ENCODE data around the gene BAHCC1. TPM values are rescaled to one million over a fixed set of nuclear protein-coding genes. Genes with fewer than 3 reads are reported as not detected.

BAHCC1 gene
- total RNA-seq, 1 experiment from 2014 or later: 9.6 TPM

DNA sequence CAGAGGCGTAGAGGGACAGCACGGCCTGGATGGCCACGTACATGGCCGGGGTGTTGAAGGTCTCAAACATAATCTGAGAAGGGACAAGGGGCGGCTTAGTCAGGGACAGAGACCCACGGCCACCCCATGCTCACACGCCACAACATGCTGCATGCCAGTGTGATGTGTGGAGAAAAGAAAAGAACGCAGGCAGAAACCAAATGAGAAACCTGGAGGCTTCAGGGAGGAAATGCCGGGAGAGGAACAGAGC lies 116.2 kb downstream of the BAHCC1 start:
- no peak for DNase-seq (ENCODE audit: low spot score)
- in situ Hi-C loops (cut with HindIII; ENCODE audit: low sequenced_read_pairs): loop anchor here (10.0 kb wide), 1 partner anchor 107 kb away; no protein-coding TSS in a partner anchor

DNA sequence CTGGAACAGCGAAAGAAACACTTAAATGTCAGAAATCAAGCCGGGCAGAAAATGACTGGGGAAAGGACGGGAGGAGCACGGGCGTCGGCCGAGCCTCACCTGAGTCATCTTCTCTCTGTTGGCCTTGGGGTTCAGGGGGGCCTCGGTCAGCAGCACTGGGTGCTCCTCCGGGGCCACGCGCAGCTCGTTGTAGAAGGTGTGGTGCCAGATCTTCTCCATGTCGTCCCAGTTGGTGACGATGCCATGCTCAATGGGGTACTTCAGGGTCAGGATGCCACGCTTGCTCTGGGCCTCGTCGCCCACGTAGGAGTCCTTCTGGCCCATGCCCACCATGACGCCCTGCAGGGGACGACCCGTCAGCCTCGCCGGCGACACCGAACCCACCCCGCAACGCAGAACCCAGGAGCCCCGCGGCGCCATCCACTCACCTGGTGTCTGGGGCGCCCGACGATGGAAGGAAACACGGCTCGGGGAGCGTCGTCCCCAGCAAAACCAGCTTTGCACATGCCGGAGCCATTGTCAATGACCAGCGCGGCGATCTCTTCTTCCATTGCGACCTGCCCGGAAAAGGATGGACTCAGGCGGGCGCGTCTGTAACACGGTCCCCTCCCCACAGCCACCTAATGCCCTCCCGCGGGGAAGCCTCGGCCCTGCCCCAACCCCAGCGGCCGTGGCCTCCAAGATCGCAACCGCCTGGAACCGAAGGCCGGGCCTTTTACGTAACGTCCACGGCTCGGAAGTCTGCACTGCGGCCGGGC lies 116.7 kb downstream of the BAHCC1 start:
- DNase-seq (ENCODE audit: low spot score): no peak
- in situ Hi-C loops (cut with HindIII; ENCODE audit: low sequenced_read_pairs): loop anchor here (10.0 kb wide), 1 partner anchor 107 kb away; no protein-coding TSS in a partner anchor

DNA sequence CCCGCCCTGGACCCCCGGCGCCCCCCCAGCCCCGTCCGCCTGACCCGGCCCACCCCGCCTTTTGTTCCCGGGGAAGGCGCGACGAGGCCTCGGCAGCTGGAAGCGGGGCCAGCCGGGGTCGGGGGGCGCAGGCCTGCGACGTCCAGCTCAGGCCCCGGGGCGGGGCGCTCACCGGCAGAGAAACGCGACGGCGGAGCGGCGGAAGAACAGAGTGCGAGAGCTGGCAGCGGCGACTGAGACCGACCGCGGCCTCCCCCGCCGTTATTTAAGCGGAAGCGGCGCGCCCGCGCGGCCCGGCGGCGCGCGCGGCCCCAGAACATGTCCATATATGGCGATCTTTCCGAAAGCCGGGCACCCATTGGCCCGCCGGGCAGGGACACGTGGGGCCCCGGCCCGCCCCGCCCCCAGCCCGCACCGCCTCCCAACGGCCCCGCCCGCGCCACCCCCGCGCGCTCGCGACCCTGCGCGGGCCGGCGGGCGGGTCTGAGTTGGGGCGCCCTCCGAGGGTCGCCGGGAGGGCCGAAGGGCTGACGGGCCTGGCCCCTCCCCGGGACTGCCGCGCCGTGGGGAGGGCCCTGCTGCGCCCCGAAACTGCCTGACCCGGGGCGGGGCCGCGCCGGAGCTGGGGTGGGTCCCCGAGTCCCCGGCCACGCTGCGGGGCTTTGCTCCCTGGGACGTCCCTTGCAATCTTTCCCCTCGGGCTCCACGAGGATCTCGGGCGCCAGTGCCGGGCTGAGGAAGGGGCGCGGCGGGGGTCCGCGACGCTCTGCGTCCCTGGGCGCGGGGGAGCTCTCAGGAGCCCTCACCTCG lies 117.5 kb downstream of the BAHCC1 start, which contains the start of gene ACTG1:
Gene ACTG1, minus strand, starts transcription at position 238 of the 810 bp plus-strand sequence. CDS start 445 bp downstream, outside the sequence.
- DNase-seq (ENCODE audit: low spot score): peak; percentile 92
- in situ Hi-C loops (cut with HindIII; ENCODE audit: low sequenced_read_pairs): loop anchor here (10.0 kb wide), 1 partner anchor 108 kb away; no protein-coding TSS in a partner anchor

DNA sequence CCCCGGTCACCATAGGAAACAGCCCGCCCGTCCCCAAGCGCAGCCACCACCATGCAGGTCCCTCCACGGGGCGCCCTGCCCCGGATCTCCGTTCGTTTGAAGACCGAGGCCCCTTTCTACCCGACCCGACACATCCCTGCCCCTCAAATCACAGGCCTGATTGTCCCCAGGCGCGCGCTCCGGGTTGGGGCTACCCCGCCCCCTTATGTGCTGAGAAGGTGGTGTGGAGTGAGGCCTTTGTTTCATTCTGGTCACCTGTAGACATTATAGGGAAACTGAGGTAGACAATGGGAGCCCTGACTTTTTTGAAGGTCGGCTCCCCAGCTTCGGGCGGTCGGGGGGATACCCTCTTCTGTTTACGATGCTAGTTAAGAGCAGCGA lies 118.1 kb downstream of the BAHCC1 start:
- peak; percentile 71 for DNase-seq (ENCODE audit: low spot score)
- in situ Hi-C loops (cut with HindIII; ENCODE audit: low sequenced_read_pairs): loop anchor here (10.0 kb wide), 1 partner anchor 109 kb away; no protein-coding TSS in a partner anchor

DNA sequence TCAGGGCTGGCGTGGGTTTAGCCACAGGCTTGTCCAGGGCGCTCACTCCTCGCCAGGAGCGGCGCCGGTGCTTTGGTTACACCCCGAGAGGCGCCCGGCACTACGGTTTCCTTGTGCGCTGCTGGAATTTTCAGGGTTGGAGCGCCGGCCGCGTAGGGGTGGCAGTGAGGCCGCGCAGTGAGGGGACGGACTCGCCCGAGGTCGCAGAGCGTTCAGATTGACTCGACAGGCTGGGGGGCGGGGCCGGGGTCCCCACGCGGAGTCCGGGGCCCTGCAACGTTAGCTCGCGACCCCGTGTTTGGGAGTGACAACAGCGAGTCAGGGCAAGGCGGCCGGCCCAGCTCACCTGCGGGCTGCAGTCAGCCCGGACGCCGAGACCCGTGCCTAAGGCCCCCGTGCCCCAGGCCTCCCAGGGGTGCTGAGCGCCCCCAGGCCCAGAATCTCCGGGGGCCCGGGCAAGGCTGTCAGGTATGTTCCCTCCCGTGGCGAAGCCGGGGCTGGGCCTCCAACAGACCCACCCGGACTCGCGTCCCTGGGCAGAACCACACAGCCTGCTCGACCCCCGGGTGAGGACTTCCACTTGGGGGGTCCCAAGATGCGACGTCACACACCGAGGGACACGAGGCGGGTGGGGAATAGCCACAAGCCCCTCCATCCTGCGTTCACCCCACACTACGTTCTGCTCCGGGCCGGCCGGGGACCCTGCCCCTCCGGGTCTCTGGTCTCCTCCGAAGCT lies 118.7 kb downstream of the BAHCC1 start:
- DNase-seq (ENCODE audit: low spot score): peak; percentile 66
- in situ Hi-C loops (cut with HindIII; ENCODE audit: low sequenced_read_pairs): loop anchor here (10.0 kb wide), 1 partner anchor 109 kb away; no protein-coding TSS in a partner anchor

DNA sequence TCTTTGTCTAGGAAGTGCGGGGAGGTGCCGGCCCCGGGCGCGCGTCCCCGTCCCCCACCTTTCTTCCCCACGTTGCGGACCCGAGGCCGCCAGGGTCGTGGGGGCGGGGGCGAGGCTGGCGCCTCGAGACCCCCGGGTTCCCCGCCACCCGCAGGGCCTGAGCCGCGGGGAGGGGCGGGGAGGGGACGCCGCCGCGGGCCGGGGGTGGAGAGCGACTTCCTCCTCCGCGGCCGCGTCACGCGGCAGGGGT lies 119.2 kb downstream of the BAHCC1 start:
- in situ Hi-C loops (cut with HindIII; ENCODE audit: low sequenced_read_pairs): loop anchor here (10.0 kb wide), 1 partner anchor 110 kb away; no protein-coding TSS in a partner anchor
- DNase-seq (ENCODE audit: low spot score): no peak

DNA sequence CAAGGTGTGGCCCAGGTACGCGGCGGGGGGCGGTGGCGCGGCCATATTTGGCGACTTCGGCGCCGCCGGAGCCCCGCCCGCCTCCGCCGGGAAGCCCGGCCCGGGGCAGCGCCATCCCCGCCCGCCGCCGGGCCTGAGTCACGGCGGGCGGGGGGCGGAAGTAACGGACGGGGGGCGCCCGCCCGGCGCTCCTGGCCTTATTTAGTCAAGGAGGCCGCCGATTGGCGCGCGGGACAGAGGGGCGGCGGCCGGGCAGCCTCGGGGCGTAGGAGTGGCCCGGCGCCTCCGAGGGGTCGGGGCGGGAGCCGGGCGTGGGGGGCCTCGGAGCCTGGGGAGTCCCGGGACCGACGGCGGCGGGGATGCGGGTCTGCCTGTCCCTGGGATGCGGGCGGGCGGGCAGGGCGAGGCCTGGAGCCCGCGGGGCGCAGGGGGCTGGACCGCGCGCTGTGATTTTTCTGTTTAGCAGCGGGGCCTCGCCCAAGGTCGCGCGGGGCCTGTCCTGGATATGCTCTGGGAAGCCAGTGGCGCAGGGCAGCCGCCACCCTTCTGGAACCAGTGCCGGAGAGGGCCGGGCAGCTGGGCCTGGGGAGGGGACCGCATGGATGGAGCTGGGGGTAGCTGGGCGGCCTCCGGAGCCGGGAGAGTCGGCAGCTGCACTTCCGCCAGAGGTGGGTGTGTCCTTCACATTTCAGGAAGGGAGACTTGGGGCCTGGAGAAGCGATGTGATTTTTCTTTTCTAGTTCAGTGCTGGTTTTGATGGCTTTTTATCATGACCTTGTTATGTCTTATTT lies 119.7 kb downstream of the BAHCC1 start:
- peak; percentile 50 for DNase-seq (ENCODE audit: low spot score)
- in situ Hi-C loops (cut with HindIII; ENCODE audit: low sequenced_read_pairs): loop anchor here (10.0 kb wide), 1 partner anchor 110 kb away; no protein-coding TSS in a partner anchor

DNA sequence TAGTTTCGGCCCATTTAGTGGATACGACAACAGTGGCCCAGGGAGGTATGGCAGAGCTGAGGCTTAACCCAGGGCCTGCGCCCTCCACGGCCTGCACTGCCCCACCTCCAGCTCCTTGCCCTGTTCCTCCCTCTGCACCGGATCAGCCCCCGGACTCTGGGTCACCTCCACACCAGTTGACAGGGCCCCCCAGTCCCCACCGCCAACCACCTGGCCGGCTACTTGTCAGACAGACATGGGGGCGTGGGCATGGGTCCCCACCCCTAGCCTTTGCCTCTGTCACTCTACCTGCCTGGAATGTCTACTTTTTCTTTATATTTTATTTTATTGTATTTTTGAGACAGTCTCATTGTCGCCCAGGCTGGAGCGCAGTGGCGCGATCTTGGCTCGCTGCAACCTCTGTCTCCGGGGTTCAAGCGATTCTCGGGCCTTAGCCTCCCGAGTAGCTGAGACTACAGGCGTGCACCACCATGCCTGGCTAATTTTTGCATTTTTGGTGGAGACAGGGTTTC lies 120.3 kb downstream of the BAHCC1 start:
- no peak for DNase-seq (ENCODE audit: low spot score)
- in situ Hi-C loops (cut with HindIII; ENCODE audit: low sequenced_read_pairs): loop anchor here (10.0 kb wide), 1 partner anchor 111 kb away; no protein-coding TSS in a partner anchor

Other genes with a start within 250 kb of the BAHCC1 start
- gene PVALEF, start 229.9 kb upstream of the BAHCC1 start, total RNA-seq (2014; rRNA removed; shearing (Covaris generic)): not detected in 2 replicates
- 7.5 and 19.0 TPM in 2 replicates for gene AATK, start 229.2 kb upstream of the BAHCC1 start, total RNA-seq (2014; rRNA removed; shearing (Covaris generic))
- gene CEP131, start 172.5 kb upstream of the BAHCC1 start, total RNA-seq (2014; rRNA removed; shearing (Covaris generic)): 24.5 and 42.0 TPM in 2 replicates
- 14.4 and 18.1 TPM in 2 replicates for gene TEPSIN, start 156.4 kb upstream of the BAHCC1 start, total RNA-seq (2014; rRNA removed; shearing (Covaris generic))
- gene NDUFAF8, start 156.1 kb upstream of the BAHCC1 start, total RNA-seq (2014; rRNA removed; shearing (Covaris generic)): 151 and 156 TPM in 2 replicates
- 76.9 and 90.6 TPM in 2 replicates for gene SLC38A10, start 100.2 kb upstream of the BAHCC1 start, total RNA-seq (2014; rRNA removed; shearing (Covaris generic))
- 5,595 and 6,819 TPM in 2 replicates for gene ACTG1, start 117.3 kb downstream of the BAHCC1 start, total RNA-seq (2014; rRNA removed; shearing (Covaris generic))
- 0.80 and 1.4 TPM in 2 replicates for gene FSCN2, start 132.9 kb downstream of the BAHCC1 start, total RNA-seq (2014; rRNA removed; shearing (Covaris generic))
- gene FAAP100, start 156.9 kb downstream of the BAHCC1 start, total RNA-seq (2014; rRNA removed; shearing (Covaris generic)): 37.1 and 44.6 TPM in 2 replicates
- gene NPLOC4, start 241.7 kb downstream of the BAHCC1 start, total RNA-seq (2014; rRNA removed; shearing (Covaris generic)): 110 and 120 TPM in 2 replicates
- gene TSPAN10, start 241.7 kb downstream of the BAHCC1 start, total RNA-seq (2014; rRNA removed; shearing (Covaris generic)): 66.8 and 98.7 TPM in 2 replicates